ENCODE results near the gene COL4A2.

Gene COL4A2

DNA sequence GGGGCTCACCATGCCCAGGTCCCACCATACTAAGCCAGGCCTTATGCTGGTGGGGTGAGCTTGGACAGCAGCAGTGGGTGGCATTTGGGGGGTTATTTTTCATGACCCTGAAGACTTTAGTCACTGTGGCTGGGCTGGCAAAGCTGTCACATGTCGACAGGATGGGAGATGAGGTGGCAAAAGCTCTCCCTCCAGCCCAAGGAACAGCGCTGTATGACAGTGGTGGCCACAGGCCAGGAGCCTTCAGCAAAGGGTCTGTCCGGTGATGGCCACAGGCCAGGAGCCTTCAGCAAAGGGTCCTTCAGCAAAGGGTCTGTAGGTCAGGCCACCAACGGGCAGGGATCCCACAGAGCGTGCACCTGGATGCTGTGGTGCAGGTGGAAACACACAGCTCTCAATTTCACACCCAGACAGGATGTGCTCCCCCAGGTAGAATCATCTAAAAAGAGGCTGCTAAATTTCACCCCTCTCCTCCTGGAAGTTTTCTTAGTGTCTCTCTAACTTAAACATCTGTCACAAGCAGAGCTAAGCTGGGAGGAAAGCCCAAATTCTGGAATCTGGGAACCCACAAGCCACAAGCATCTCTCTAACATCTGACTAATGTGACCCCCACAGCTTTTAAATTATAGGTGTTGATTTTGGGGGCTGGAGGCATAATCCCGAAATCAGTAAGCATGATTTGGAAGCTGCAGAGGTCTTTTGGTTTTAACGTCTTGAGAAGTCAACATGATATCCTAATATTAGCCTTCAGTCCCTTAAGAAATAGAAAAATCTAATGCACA is 23.2 kb upstream of the COL4A2 start:
- TF ChIP-seq ZNF366 (tag by site-specific recombination; conservative IDR thresholded peaks at IDR 0.05) (no peak), ZSCAN18 (tag by site-specific recombination; IDR thresholded peaks at IDR 0.05) (no peak), ZNF777 (tag by site-specific recombination; IDR thresholded peaks at IDR 0.05; ENCODE audit: borderline replicate concordance) (no peak), MEIS1 (CRISPR knock-in tag; IDR thresholded peaks at IDR 0.05; ENCODE audit: borderline replicate concordance) (no peak), OVOL3 (tag by site-specific recombination; IDR thresholded peaks at IDR 0.05) (no peak)
- TF ChIP-seq, protein P1, sequence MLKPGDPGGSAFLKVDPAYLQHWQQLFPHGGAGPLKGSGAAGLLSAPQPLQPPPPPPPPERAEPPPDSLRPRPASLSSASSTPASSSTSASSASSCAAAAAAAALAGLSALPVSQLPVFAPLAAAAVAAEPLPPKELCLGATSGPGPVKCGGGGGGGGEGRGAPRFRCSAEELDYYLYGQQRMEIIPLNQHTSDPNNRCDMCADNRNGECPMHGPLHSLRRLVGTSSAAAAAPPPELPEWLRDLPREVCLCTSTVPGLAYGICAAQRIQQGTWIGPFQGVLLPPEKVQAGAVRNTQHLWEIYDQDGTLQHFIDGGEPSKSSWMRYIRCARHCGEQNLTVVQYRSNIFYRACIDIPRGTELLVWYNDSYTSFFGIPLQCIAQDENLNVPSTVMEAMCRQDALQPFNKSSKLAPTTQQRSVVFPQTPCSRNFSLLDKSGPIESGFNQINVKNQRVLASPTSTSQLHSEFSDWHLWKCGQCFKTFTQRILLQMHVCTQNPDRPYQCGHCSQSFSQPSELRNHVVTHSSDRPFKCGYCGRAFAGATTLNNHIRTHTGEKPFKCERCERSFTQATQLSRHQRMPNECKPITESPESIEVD (tag by site-specific recombination; IDR thresholded peaks at IDR 0.05), result no peak
- TF ChIP-seq, protein P2, sequence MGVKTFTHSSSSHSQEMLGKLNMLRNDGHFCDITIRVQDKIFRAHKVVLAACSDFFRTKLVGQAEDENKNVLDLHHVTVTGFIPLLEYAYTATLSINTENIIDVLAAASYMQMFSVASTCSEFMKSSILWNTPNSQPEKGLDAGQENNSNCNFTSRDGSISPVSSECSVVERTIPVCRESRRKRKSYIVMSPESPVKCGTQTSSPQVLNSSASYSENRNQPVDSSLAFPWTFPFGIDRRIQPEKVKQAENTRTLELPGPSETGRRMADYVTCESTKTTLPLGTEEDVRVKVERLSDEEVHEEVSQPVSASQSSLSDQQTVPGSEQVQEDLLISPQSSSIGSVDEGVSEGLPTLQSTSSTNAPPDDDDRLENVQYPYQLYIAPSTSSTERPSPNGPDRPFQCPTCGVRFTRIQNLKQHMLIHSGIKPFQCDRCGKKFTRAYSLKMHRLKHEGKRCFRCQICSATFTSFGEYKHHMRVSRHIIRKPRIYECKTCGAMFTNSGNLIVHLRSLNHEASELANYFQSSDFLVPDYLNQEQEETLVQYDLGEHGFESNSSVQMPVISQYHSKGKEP (tag by site-specific recombination; IDR thresholded peaks at IDR 0.05), result no peak
- CTCF ChIA-PET, result interaction anchor here (0.5 kb wide), 1 partner anchor 36 kb away, joined by 3 read pairs; no protein-coding TSS in a partner anchor

DNA sequence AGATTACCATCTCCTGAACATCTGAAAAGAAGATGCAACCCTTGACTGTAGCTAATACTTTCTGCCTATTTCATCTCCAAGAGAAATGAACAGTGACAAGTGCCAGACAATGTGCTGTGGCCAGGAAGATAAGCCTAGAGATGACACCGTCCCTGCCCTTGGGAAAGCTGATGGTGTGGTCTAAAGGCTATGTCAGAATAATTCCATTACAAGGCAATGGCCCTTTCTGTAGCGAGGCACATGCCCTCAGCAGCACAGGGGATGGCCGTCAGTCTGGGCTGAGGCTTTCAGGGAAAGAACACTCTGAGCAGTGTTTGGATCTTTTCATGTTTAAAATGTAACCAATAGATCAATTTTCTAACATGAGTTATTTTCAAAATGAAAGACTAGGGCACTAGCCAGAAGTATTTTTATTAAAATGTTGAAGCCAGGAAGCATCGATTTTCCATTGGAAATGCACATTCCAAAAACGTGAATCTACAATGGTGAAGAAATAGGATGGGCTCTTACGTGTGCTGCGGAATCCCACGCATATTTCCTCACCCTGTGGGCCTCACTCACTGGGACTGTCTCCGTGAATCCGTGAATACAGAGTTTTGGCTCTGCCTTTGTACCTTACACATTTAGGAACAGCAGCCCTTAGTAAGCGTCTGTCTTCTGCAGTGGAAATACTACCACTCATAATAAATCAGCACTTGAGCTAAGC is 22.2 kb upstream of the COL4A2 start:
- TF ChIP-seq ZNF555 (tag by site-specific recombination; conservative IDR thresholded peaks at IDR 0.05) (no peak), ZBTB1 (tag by site-specific recombination; IDR thresholded peaks at IDR 0.05) (no peak), ZFP41 (tag by site-specific recombination; IDR thresholded peaks at IDR 0.05; ENCODE audit: borderline replicate concordance) (no peak), ZNF747 (tag by site-specific recombination; IDR thresholded peaks at IDR 0.05) (no peak), ZNF654 (tag by site-specific recombination; IDR thresholded peaks at IDR 0.05; ENCODE audit: low read depth) (no peak), ZNF19 (tag by site-specific recombination; IDR thresholded peaks at IDR 0.05; ENCODE audit: low read depth) (no peak), ZXDB (tag by site-specific recombination; IDR thresholded peaks at IDR 0.05) (no peak)
- POLR2A ChIA-PET, result no interaction called here
- H3K36me3 ChIP-seq (ENCODE audit: control insufficient read depth in 2 of 2, insufficient read depth in 1 of 2, low read length in 2 of 2), result no peaks in the 10 kb centered on the region
- H3K27ac ChIP-seq (ENCODE audit: extremely low read depth, low read depth, low read length), result no peak overlapping the region
- CTCF ChIA-PET, result interaction anchor here (0.5 kb wide), 1 partner anchor 35 kb away, joined by 3 read pairs; no protein-coding TSS in a partner anchor
- H3K4me3 ChIP-seq (ENCODE audit: low read depth, low read length), result no peak overlapping the region
- no peaks in the 10 kb centered on the region for H3K9me3 ChIP-seq (ENCODE audit: control insufficient read depth, insufficient read depth, low read depth, low read length)
- no peaks in the 10 kb centered on the region for H3K4me1 ChIP-seq (ENCODE audit: control insufficient read depth, insufficient read depth, low read length)

More for the DNA sequence above, 23.2 kb upstream of the COL4A2 start:
- Histone ChIP-seq H3K36me3 (ENCODE audit: control insufficient read depth in 2 of 2, insufficient read depth in 1 of 2, low read length in 2 of 2) (no peaks in the 10 kb centered on the region), H3K9me3 (ENCODE audit: control insufficient read depth, insufficient read depth, low read depth, low read length) (no peaks in the 10 kb centered on the region), H3K4me3 (ENCODE audit: low read depth, low read length) (no peak overlapping the region), H3K27ac (ENCODE audit: extremely low read depth, low read depth, low read length) (no peak overlapping the region), H3K4me1 (ENCODE audit: control insufficient read depth, insufficient read depth, low read length) (no peaks in the 10 kb centered on the region)
- POLR2A ChIA-PET, result no interaction called here
